SK-N-MC (cell line): ENCODE results near the gene MGAT4B.

Experiments
- EZH2 ChIP-seq: fragments of 200-600 bp; sonication (generic); IDR thresholded peaks from one replicate; pipeline ENCODE4 v1.6.1; 2017; ENCODE audit warnings: antibody characterized with exemption
- POLR2AphosphoS5 ChIP-seq: IDR thresholded peaks from 2 replicates; pipeline ENCODE4 v1.6.1; 2012; ENCODE audit warnings: mild to moderate bottlenecking, low read depth, low read length, borderline replicate concordance

GRCh38 chr5:179833709-179834070 is 27.0 kb upstream of the MGAT4B start:
- TF ChIP-seq EZH2 = no peak
- TF ChIP-seq POLR2AphosphoS5 = no peak
